Mesenchymal stem cell (in vitro differentiated cells and primary cell): ENCODE data around the gene GLOD5.
"Not testable (repeated sequence)": the region's sequence is repeated elsewhere in the genome, so short reads cannot be mapped to it uniquely, and the experiment has no call there.

ENCODE experiments used
- DNase-seq: peaks from one replicate; pipeline ENCODE4 v3.0.0-alpha.2; 2013
- H2AFZ ChIP-seq: one replicate; pipeline ENCODE4 v1.6.1; 2013; ENCODE audit warnings: low read depth, mild to moderate bottlenecking, control low read depth, inconsistent platforms, low read length, moderate library complexity
- H2AK5ac ChIP-seq: 2 replicates; pipeline ENCODE4 v1.6.1; 2013; ENCODE audit warnings: low read length, moderate library complexity, mild to moderate bottlenecking, inconsistent platforms; ENCODE audit not compliant: severe bottlenecking
- H2BK120ac ChIP-seq: one replicate; pipeline ENCODE4 v1.6.1; 2013; ENCODE audit warnings: low read depth, mild to moderate bottlenecking, inconsistent platforms, low read length, moderate library complexity
- H2BK12ac ChIP-seq, 2 experiments: one replicate each; pipeline ENCODE4 v1.6.1; 2013; ENCODE audit warnings: inconsistent platforms in 2 of 2, low read length in 2 of 2, mild to moderate bottlenecking in 2 of 2, moderate library complexity in 2 of 2, control low read depth in 1 of 2
- H2BK15ac ChIP-seq: one replicate; pipeline ENCODE4 v1.6.1; 2013; ENCODE audit warnings: mild to moderate bottlenecking, low read depth, inconsistent platforms; ENCODE audit not compliant: poor library complexity, severe bottlenecking
- H2BK5ac ChIP-seq: 2 replicates; pipeline ENCODE4 v1.6.1; 2013; ENCODE audit warnings: low read depth, mild to moderate bottlenecking, low read length, control low read depth, inconsistent platforms; ENCODE audit not compliant: poor library complexity, severe bottlenecking
- H3K14ac ChIP-seq, 2 experiments: one replicate each; pipeline ENCODE4 v1.6.1; 2013; ENCODE audit warnings: inconsistent platforms in 2 of 2, low read length in 2 of 2, control low read depth in 1 of 2, mild to moderate bottlenecking in 1 of 2, moderate library complexity in 1 of 2
- H3K18ac ChIP-seq, 2 experiments: one replicate each; pipeline ENCODE4 v1.6.1; 2013; ENCODE audit warnings: inconsistent platforms in 2 of 2, low read length in 2 of 2, control low read depth in 1 of 2, low read depth in 1 of 2, mild to moderate bottlenecking in 1 of 2
- H3K23ac ChIP-seq, 2 experiments: one replicate each; pipeline ENCODE4 v1.6.1; 2013; ENCODE audit warnings: inconsistent platforms in 2 of 2, low read length in 2 of 2, mild to moderate bottlenecking in 2 of 2, moderate library complexity in 2 of 2, control low read depth in 1 of 2
- H3K27ac ChIP-seq: 2 replicates; pipeline ENCODE4 v1.5.1; 2013; ENCODE audit warnings: mild to moderate bottlenecking, moderate library complexity, low read length, control low read depth, inconsistent platforms; ENCODE audit not compliant: poor library complexity, severe bottlenecking
- H3K27me3 ChIP-seq, 2 experiments: 2 replicates each; pipeline versions ENCODE4 v1.6.1 to v1.7.0; 2013; ENCODE audit warnings: low read length in 2 of 2, mild to moderate bottlenecking in 2 of 2, moderate library complexity in 2 of 2, control low read depth in 1 of 2, inconsistent platforms in 1 of 2; ENCODE audit not compliant: control insufficient read depth in 1 of 2, insufficient read depth in 1 of 2
- H3K36me3 ChIP-seq, 2 experiments: 2 replicates each; pipeline versions ENCODE4 v1.6.1 to v1.7.0; 2013; ENCODE audit warnings: low read length in 2 of 2, control low read depth in 1 of 2, inconsistent platforms in 1 of 2, low read depth in 1 of 2, mild to moderate bottlenecking in 1 of 2; ENCODE audit not compliant: insufficient read depth in 2 of 2, control insufficient read depth in 1 of 2
- H3K4ac ChIP-seq, 2 experiments: one replicate each; pipeline ENCODE4 v1.6.1; 2013; ENCODE audit warnings: inconsistent platforms in 2 of 2, low read length in 2 of 2, mild to moderate bottlenecking in 2 of 2, moderate library complexity in 2 of 2, control low read depth in 1 of 2, low read depth in 1 of 2
- H3K4me1 ChIP-seq: 2 replicates; pipeline ENCODE4 v1.6.1; 2013; ENCODE audit warnings: low read depth, low read length, control low read depth; ENCODE audit not compliant: control insufficient read depth, insufficient read depth
- H3K4me2 ChIP-seq: 2 replicates; pipeline ENCODE4 v1.6.1; 2013; ENCODE audit warnings: low read length, mild to moderate bottlenecking, inconsistent platforms; ENCODE audit not compliant: poor library complexity, severe bottlenecking
- H3K4me3 ChIP-seq, 2 experiments: 2 replicates each; pipeline versions ENCODE4 v1.5.1 to v1.7.0; 2013; ENCODE audit warnings: low read length in 2 of 2, mild to moderate bottlenecking in 2 of 2, control low read depth in 1 of 2, low read depth in 1 of 2; ENCODE audit not compliant: insufficient read depth in 1 of 2
- H3K79me1 ChIP-seq: replicated peaks from 2 replicates; pipeline ENCODE4 v1.6.1; 2013; ENCODE audit warnings: mild to moderate bottlenecking, control low read depth, low read length, inconsistent platforms; ENCODE audit not compliant: poor library complexity, severe bottlenecking
- H3K9ac ChIP-seq: 2 replicates; pipeline ENCODE4 v1.7.0; 2013; ENCODE audit warnings: mild to moderate bottlenecking, low read length, moderate library complexity
- H3K9me3 ChIP-seq: 2 replicates; pipeline ENCODE4 v1.7.0; 2013; ENCODE audit warnings: mild to moderate bottlenecking, low read length; ENCODE audit not compliant: control insufficient read depth
- H4K8ac ChIP-seq: one replicate; pipeline ENCODE4 v1.6.1; 2013; ENCODE audit warnings: inconsistent platforms, mild to moderate bottlenecking, low read length, moderate library complexity
- H4K91ac ChIP-seq: one replicate; pipeline ENCODE4 v1.6.1; 2013; ENCODE audit warnings: mild to moderate bottlenecking, low read length, inconsistent platforms
- WGBS: methylation state at CpG from one replicate; pipeline ENCODE4 v1.1.7; 2013; ENCODE audit warnings: mixed read lengths; 5-methylcytosine and 5-hydroxymethylcytosine counted together

GLOD5 gene

DNA sequence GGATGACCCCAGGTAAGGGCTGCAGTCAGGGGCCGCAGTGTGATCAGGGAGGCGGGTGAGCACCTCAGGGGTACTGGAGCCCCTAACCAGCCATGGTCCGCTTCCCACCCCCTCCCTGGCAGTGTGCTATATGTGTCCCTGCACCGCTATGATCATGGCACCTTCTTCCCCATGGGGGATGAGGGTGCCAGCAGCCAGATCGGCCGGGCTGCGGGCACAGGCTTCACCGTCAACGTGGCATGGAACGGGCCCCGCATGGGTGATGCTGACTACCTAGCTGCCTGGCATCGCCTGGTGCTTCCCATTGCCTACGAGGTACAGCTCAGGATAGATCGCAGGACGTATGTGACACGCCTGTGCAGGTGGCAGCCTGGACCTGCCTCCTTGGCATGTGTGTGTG lies 56.6 kb downstream of the GLOD5 start:
- Histone ChIP-seq H4K8ac (no peak overlapping the region), H3K27me3 (peaks cover 0 to 11% of the 10 kb centered on the region in 2 experiments), H3K4ac (no peak overlapping the region), H3K4me3 (no peak overlapping the region), H3K4me1 (no peaks in the 10 kb centered on the region), H2AK5ac (no peak overlapping the region), H2BK15ac (no peak overlapping the region), H2BK12ac (no peak overlapping the region), H3K9me3 (no peaks in the 10 kb centered on the region), H3K36me3 (peaks cover 38 to 55% of the 10 kb centered on the region in 2 experiments), H3K9ac (no peak overlapping the region), H2BK5ac (no peak overlapping the region), H3K79me1 (peaks cover 2% of the 10 kb centered on the region), H3K14ac (no peak overlapping the region), H3K18ac (no peak overlapping the region), H3K23ac (no peak overlapping the region), H3K27ac (no peak overlapping the region), H2AFZ (no peak overlapping the region), H2BK120ac (no peak overlapping the region), H3K4me2 (no peak overlapping the region), H4K91ac (peak overlapping the region; percentile 5)
- no peak for DNase-seq
- 95% methylated on average over 16 of the region's 16 CpGs for WGBS

DNA sequence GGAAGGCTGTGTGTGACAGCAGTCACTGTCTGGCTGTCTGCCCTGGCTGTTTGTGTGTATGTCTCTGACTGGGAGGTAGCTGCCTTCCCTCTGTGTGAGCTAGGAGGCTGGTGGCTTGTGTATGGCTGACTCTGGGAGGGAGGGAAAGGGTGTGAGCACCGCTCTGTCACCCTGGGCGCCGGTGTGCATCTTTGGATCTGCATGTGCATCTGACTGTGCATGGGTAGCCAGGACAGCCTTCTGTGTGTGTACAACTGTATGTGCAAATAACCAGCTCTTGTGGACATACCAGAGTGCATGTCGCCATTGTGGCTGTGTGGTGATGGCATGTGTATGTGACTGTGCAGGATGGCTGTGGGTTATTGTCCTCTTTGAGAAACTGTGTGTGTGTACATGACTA lies 57.3 kb downstream of the GLOD5 start:
- Histone ChIP-seq H3K18ac (no peak overlapping the region), H2BK12ac (no peak overlapping the region)

DNA sequence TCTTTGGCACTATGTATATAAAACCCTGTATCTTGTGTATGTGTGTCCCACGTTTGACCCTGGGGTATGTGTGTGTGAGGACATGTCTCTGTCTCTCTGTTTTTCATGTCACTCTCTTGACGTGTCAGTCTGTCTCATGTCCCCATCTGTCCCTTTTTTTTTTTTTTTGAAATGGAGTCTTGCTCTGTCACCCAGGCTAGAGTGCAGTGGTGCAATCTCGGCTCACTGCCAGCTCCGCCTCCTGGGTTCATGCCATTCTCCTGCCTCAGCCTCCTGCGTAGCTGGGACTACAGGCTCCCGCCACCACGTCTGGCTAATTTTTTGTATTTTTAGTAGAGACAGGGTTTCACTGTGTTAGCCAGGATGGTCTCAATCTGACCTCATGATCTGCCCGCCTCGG lies 57.8 kb downstream of the GLOD5 start:
- not testable (repeated sequence) for H4K8ac ChIP-seq, H3K14ac ChIP-seq, H3K27ac ChIP-seq, H3K23ac ChIP-seq, H3K79me1 ChIP-seq, H4K91ac ChIP-seq, H2BK12ac ChIP-seq, H2AK5ac ChIP-seq, H2BK120ac ChIP-seq, H3K27me3 ChIP-seq, H2AFZ ChIP-seq, H2BK5ac ChIP-seq, H3K4me3 ChIP-seq, H3K9me3 ChIP-seq, H3K9ac ChIP-seq, H3K4ac ChIP-seq, H3K18ac ChIP-seq, H2BK15ac ChIP-seq, H3K4me2 ChIP-seq, H3K4me1 ChIP-seq, DNase-seq
- WGBS = 87% methylated on average over 3 of the region's 9 CpGs
- H3K36me3 ChIP-seq = peaks cover 50 to 59% of the 10 kb centered on the region in 2 experiments

More for the DNA sequence above, 57.3 kb downstream of the GLOD5 start:
- Histone ChIP-seq H3K27ac (no peak overlapping the region), H2AK5ac (no peak overlapping the region), H3K4ac (no peak overlapping the region), H2BK120ac (no peak overlapping the region), H3K4me3 (no peak overlapping the region), H2BK15ac (no peak overlapping the region), H3K14ac (no peak overlapping the region), H3K36me3 (peaks cover 45 to 58% of the 10 kb centered on the region in 2 experiments), H3K23ac (no peak overlapping the region), H2BK5ac (no peak overlapping the region), H4K91ac (no peak overlapping the region), H3K9me3 (no peaks in the 10 kb centered on the region), H3K4me1 (no peaks in the 10 kb centered on the region), H2AFZ (no peak overlapping the region), H3K27me3 (peaks cover 0 to 7% of the 10 kb centered on the region in 2 experiments), H3K4me2 (no peak overlapping the region), H4K8ac (no peak overlapping the region), H3K79me1 (peaks cover 2% of the 10 kb centered on the region), H3K9ac (no peak overlapping the region)
- DNase-seq = no peak
- 100% methylated on average over 4 of the region's 4 CpGs for WGBS

DNA sequence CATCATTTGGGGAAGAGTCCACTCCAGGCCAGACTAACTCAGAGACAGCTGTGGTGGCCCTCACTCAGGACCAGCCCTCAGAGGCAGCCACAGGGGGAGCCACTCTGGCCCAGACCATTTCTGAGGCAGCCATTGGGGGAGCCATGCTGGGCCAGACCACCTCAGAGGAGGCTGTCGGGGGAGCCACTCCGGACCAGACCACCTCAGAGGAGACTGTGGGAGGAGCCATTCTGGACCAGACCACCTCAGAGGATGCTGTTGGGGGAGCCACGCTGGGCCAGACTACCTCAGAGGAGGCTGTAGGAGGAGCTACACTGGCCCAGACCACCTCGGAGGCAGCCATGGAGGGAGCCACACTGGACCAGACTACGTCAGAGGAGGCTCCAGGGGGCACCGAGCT lies 61.5 kb downstream of the GLOD5 start:
- Histone ChIP-seq H3K18ac (no peak overlapping the region), H3K27me3 (no peaks in the 10 kb centered on the region), H3K36me3 (peaks cover 40 to 62% of the 10 kb centered on the region in 2 experiments), H2BK15ac (no peak overlapping the region), H3K4me3 (no peak overlapping the region), H3K4me1 (no peaks in the 10 kb centered on the region), H3K4ac (no peak overlapping the region), H3K14ac (no peak overlapping the region), H3K4me2 (no peak overlapping the region), H4K8ac (no peak overlapping the region), H2AK5ac (no peak overlapping the region), H3K9me3 (peaks cover 11% of the 10 kb centered on the region), H3K27ac (no peak overlapping the region), H3K79me1 (peaks cover 2% of the 10 kb centered on the region), H3K23ac (no peak overlapping the region), H4K91ac (no peak overlapping the region), H2BK120ac (no peak overlapping the region), H2BK5ac (no peak overlapping the region), H3K9ac (no peak overlapping the region), H2BK12ac (no peak overlapping the region), H2AFZ (no peak overlapping the region)
- no peak for DNase-seq
- WGBS = 88% methylated on average over 2 of the region's 6 CpGs
